Right lobe of liver (tissue), 4 donors: ENCODE data around the gene PTPRN2.

Source experiments
- CTCF ChIP-seq, 4 donors: fragments of 200-600 bp in 3 of 4; fragments of 450-650 bp in 1 of 4; IDR thresholded peaks; one replicate each; pipeline versions ENCODE4 v1.5.1 to v1.8.0; 2016 to 2022; ENCODE audit warnings: antibody characterized with exemption in 4 of 4, mild to moderate bottlenecking in 2 of 4
- POLR2A ChIP-seq: fragments of 450-650 bp; IDR thresholded peaks from one replicate; pipeline ENCODE4 v1.6.1; 2017; ENCODE audit warnings: antibody characterized with exemption, mild to moderate bottlenecking
- donor health status: DM: no; HTN: no; CAD: no.
- donor health status: DM: no; HTN: no; CAD: no.
- donor health status: DM: no; HTN: yes; CAD: no.

GRCh38 chr7:158474488-158474887, 113.1 kb downstream of the PTPRN2 start:
- TF ChIP-seq CTCF (IDR thresholded peaks at IDR 0.05) (no peak), POLR2A (no peak)
